ENCODE results near the gene STING1.

The STING1 gene

DNA sequence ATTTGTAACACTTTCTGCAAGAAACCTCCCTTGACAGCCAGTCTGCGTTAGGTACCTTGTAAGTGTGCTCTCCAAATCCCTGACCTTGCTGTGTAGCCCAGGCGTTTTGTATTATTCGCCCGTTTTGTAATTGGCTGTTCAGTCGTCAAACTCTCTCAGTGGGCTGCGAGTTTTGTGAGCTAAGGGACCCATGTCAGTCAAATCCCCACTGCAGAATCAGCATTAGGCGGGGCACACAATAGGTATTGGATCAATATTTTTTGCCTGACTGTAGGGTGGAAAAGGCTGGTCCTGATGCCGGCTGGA, 43.9 kb downstream of the STING1 start:
- no peaks in the 10 kb centered on the region for H3K27me3 ChIP-seq (ENCODE audit: control insufficient read depth, insufficient read depth, low read length)
- peaks cover 1% of the 10 kb centered on the region; the same call in 1 of the 2 replicates for H3K4me1 ChIP-seq (ENCODE audit: control insufficient read depth, insufficient read depth, low read length)
- no peaks in the 10 kb centered on the region for H3K9me3 ChIP-seq (ENCODE audit: control insufficient read depth, insufficient read depth, low read length)
- H3K4me3 ChIP-seq (ENCODE audit: low read length), result peak overlapping the region; percentile 33; the same call in 1 of the 2 replicates
- WGBS (ENCODE audit: insufficient coverage, insufficient read length), result no CpG with 5 or more reads among the region's 8 CpGs
- H3K36me3 ChIP-seq (ENCODE audit: control insufficient read depth, insufficient read depth, low read length), result no peaks in the 10 kb centered on the region
- H3K27ac ChIP-seq (ENCODE audit: low read length), result no peak overlapping the region
- no peak for DNase-seq (ENCODE audit: low read depth, low spot score)

DNA sequence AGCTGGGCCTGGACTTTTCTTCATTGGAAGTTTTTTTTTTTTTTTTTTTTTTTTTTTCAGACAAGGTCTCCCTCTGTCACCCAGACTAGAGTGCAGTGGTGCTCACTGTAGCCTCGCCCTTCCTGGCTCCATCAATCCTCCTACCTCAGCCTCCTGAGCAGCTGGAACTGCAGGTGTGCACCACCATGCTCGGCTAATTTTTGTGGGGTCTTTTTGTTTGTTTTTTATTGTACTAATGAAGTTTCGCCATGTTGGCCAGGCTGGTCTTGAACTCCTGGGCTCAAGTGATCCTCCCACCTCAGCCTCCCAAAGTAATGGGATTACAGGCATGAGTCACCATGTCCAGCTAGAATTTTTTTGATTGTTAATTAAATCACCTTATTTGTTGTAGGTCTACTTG, 46.9 kb downstream of the STING1 start:
- Histone ChIP-seq H3K27me3 (ENCODE audit: control insufficient read depth, insufficient read depth, low read length) (no peaks in the 10 kb centered on the region), H3K36me3 (ENCODE audit: control insufficient read depth, insufficient read depth, low read length) (no peaks in the 10 kb centered on the region), H3K4me3 (ENCODE audit: low read length) (no peak overlapping the region), H3K9me3 (ENCODE audit: control insufficient read depth, insufficient read depth, low read length) (no peaks in the 10 kb centered on the region), H3K27ac (ENCODE audit: low read length) (no peak overlapping the region), H3K4me1 (ENCODE audit: control insufficient read depth, insufficient read depth, low read length) (peaks cover 1% of the 10 kb centered on the region; the same call in 1 of the 2 replicates)
- DNase-seq (ENCODE audit: low read depth, low spot score), result no peak
- no CpG with 5 or more reads among the region's 3 CpGs for WGBS (ENCODE audit: insufficient coverage, insufficient read length)

DNA sequence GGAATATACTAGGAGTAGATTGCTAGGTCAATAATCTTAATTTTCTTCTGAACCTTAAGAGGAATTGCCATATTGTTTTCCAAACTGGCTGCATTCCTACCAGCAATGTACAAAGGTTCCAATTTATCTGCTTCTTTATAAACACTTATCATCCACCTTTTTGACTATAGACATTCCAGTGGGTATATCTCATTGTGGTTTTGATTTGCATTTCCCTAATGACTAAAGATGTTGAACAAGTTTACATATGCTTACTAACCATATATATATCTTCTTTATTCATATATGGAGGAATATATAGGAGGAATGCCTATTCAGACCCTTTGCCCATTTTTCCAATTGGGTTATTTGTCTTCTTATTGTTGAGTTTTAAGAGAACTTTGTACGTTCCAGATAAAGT, 50.9 kb downstream of the STING1 start:
- no peak for DNase-seq (ENCODE audit: low read depth, low spot score)
- no CpG with 5 or more reads among the region's 1 CpG for WGBS (ENCODE audit: insufficient coverage, insufficient read length)
- H3K4me1 ChIP-seq (ENCODE audit: control insufficient read depth, insufficient read depth, low read length), result no peaks in the 10 kb centered on the region
- H3K9me3 ChIP-seq (ENCODE audit: control insufficient read depth, insufficient read depth, low read length), result no peaks in the 10 kb centered on the region
- H3K27ac ChIP-seq (ENCODE audit: low read length), result no peak overlapping the region
- H3K4me3 ChIP-seq (ENCODE audit: low read length), result no peak overlapping the region
- no peaks in the 10 kb centered on the region; the same call in 1 of the 2 replicates for H3K36me3 ChIP-seq (ENCODE audit: control insufficient read depth, insufficient read depth, low read length)
- H3K27me3 ChIP-seq (ENCODE audit: control insufficient read depth, insufficient read depth, low read length), result no peaks in the 10 kb centered on the region

DNA sequence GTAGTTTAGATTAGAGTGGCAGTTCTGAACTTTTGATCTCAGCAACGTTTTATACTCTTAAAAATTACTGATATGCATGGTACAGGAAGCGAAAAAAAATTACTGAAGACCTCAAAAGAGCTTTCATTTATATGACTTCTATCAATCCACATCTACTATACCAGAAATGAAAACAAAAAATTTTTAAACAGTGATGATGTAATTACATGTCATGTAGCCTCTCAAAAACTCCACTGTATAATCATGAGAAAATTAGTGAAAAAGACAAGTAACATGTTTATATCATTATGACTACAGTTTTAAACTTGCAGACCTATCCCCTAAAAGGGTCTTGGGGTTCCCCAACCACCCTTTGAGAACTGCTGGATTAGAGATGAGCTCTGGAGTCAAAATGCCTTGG, 52.5 kb downstream of the STING1 start:
- DNase-seq (ENCODE audit: low read depth, low spot score), result no peak
- Histone ChIP-seq H3K27me3 (ENCODE audit: control insufficient read depth, insufficient read depth, low read length) (no peaks in the 10 kb centered on the region), H3K9me3 (ENCODE audit: control insufficient read depth, insufficient read depth, low read length) (no peaks in the 10 kb centered on the region), H3K36me3 (ENCODE audit: control insufficient read depth, insufficient read depth, low read length) (no peaks in the 10 kb centered on the region; the same call in 1 of the 2 replicates), H3K27ac (ENCODE audit: low read length) (no peak overlapping the region), H3K4me1 (ENCODE audit: control insufficient read depth, insufficient read depth, low read length) (no peaks in the 10 kb centered on the region), H3K4me3 (ENCODE audit: low read length) (no peak overlapping the region)
- no CpG with 5 or more reads among the region's 2 CpGs for WGBS (ENCODE audit: insufficient coverage, insufficient read length)

DNA sequence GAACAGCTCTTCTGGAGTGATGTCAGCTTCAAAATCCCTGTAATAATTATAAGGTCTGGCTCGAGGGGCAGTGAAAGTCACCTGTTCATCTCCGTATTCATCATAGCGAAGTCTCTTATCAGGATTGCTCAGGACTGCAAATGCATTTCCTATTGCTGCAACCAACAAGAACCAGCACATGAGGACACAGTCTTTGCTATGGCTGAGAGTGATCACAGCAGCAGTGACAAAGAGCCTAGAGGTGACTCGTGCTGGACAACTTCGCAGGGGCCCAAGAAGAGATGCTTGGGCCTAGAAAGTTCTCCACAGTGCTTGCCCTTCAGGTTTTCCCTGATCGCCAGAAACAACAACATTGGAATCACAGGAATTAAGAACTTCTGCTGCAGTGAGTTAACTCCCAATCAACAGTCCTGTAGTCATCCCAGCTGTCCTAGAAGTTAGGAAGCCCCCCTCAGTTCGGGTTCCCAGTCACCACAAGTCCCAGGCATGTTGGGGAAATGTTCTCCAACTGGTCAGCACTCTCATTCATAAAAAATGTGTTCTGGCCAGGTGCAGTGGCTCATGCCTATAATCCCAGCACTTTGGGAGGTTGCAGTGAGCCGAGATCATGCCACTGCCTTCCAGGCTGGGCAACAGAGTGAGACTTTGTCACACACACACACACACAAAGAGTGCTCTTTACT, 56.2 kb downstream of the STING1 start:
- Histone ChIP-seq H3K4me1 (ENCODE audit: control insufficient read depth, insufficient read depth, low read length) (no peaks in the 10 kb centered on the region), H3K27me3 (ENCODE audit: control insufficient read depth, insufficient read depth, low read length) (no peaks in the 10 kb centered on the region), H3K36me3 (ENCODE audit: control insufficient read depth, insufficient read depth, low read length) (peaks cover 4% of the 10 kb centered on the region; the same call in 1 of the 2 replicates), H3K9me3 (ENCODE audit: control insufficient read depth, insufficient read depth, low read length) (no peaks in the 10 kb centered on the region), H3K27ac (ENCODE audit: low read length) (no peak overlapping the region), H3K4me3 (ENCODE audit: low read length) (no peak overlapping the region)
- WGBS (ENCODE audit: insufficient coverage, insufficient read length), result no CpG with 5 or more reads among the region's 8 CpGs
- DNase-seq (ENCODE audit: low read depth, low spot score), result no peak

All from iPS DF 6.9 (cell line).